HG03565 (cell line): ENCODE results near the gene RPP25.
A peak's percentile ranks its signal among the peaks of the same experiment; 100 is the strongest.
"Not testable (repeated sequence)": the region's sequence is repeated elsewhere in the genome, so short reads cannot be mapped to it uniquely, and the experiment has no call there.

Source experiments
- ATAC-seq: cut with Tn5 transposase; IDR thresholded peaks from one replicate; pipeline ENCODE4 v1.9.1; 2021; ENCODE audit warnings: mild to moderate bottlenecking, moderate library complexity; ENCODE audit not compliant: unreplicated experiment

RPP25 gene

GRCh38 chr15:74924525-74924924 lies 32.0 kb downstream of the RPP25 start:
- ATAC-seq = no peak

GRCh38 chr15:74920456-74920855 lies 36.1 kb downstream of the RPP25 start:
- ATAC-seq = no peak

GRCh38 chr15:74917676-74918075 lies 38.9 kb downstream of the RPP25 start:
- ATAC-seq = no peak

- ATAC-seq = not testable (repeated sequence)
These were observed 42.8 kb downstream of the RPP25 start for GRCh38 chr15:74913799-74914198.

- ATAC-seq = no peak
These were observed 43.5 kb downstream of the RPP25 start for GRCh38 chr15:74913041-74913440.

- ATAC-seq = no peak
These were observed 47.9 kb downstream of the RPP25 start for GRCh38 chr15:74908635-74909034.

- ATAC-seq = no peak
These were observed 49.3 kb downstream of the RPP25 start for GRCh38 chr15:74907163-74907870.

GRCh38 chr15:74906450-74907162 lies 50.0 kb downstream of the RPP25 start, which contains the start of gene FAM219B:
FAM219B (minus strand) TSS chr15:74906851; CDS start chr15:74906800, 51 bp downstream.
- peak; percentile 67 for ATAC-seq

- ATAC-seq = no peak
These were observed 50.5 kb downstream of the RPP25 start for GRCh38 chr15:74906067-74906449.
